CD14-positive monocyte (primary cell): Measurements from ENCODE around the gene FBF1. TPM values are rescaled to one million over a fixed set of nuclear protein-coding genes. Genes with fewer than 3 reads are reported as not detected.
A peak's percentile ranks its signal among the peaks of the same experiment; 100 is the strongest.

Experiments used
- DNase-seq, 3 donors: peaks; one replicate each; pipeline ENCODE4 v3.0.0-alpha.2; 2011 to 2022
- H2AFZ ChIP-seq: 2 replicates; pipeline ENCODE4 v1.6.0; 2012; ENCODE audit warnings: mild to moderate bottlenecking, low read depth, low read length, inconsistent platforms; ENCODE audit not compliant: insufficient read depth, poor library complexity, severe bottlenecking
- H3K27ac ChIP-seq, 2 donors: 1 replicate in 1 of 2; 2 replicates in 1 of 2; pipeline ENCODE4 v1.5.1; 2012 to 2013; ENCODE audit warnings: low read length in 2 of 2, control low read depth in 1 of 2, inconsistent platforms in 1 of 2, low read depth in 1 of 2, mild to moderate bottlenecking in 1 of 2
- H3K27me3 ChIP-seq, 2 donors: one replicate each; pipeline versions ENCODE4 v1.6.0 to v1.6.1; 2011 to 2013; ENCODE audit warnings: low read length in 2 of 2; ENCODE audit not compliant: control insufficient read depth in 2 of 2, insufficient read depth in 2 of 2
- H3K36me3 ChIP-seq, 2 donors: replicated peaks in 1 of 2; 1 replicate in 1 of 2; 2 replicates in 1 of 2; pipeline versions ENCODE4 v1.5.1 to v1.6.1; 2012 to 2013; ENCODE audit warnings: low read length in 2 of 2, control low read depth in 1 of 2, inconsistent platforms in 1 of 2, mild to moderate bottlenecking in 1 of 2; ENCODE audit not compliant: insufficient read depth in 2 of 2, control insufficient read depth in 1 of 2
- H3K4me1 ChIP-seq, 2 donors: 1 replicate in 1 of 2; 2 replicates in 1 of 2; pipeline versions ENCODE4 v1.5.1 to v1.6.1; 2012 to 2013; ENCODE audit warnings: low read length in 2 of 2, control low read depth in 1 of 2, inconsistent platforms in 1 of 2, mild to moderate bottlenecking in 1 of 2, moderate library complexity in 1 of 2; ENCODE audit not compliant: insufficient read depth in 2 of 2, control insufficient read depth in 1 of 2
- H3K4me2 ChIP-seq: replicated peaks from 2 replicates; pipeline ENCODE3; 2012; ENCODE audit warnings: low read length, moderate library complexity, mild to moderate bottlenecking; ENCODE audit not compliant: poor library complexity, severe bottlenecking; ENCODE audit errors: extremely low read depth
- H3K4me3 ChIP-seq, 3 experiments: fragments of 200-600 bp in 1 of 3; sonication (generic) in 1 of 3; replicated peaks in 1 of 3; 1 replicate in 2 of 3; 2 replicates in 1 of 3; pipeline ENCODE4 v1.5.1; 2011 to 2013; ENCODE audit warnings: low read length in 3 of 3, mild to moderate bottlenecking in 3 of 3, control low read depth in 2 of 3, low read depth in 2 of 3, inconsistent platforms in 1 of 3, moderate library complexity in 1 of 3
- H3K79me2 ChIP-seq: 2 replicates; pipeline ENCODE4 v1.6.0; 2012; ENCODE audit warnings: mild to moderate bottlenecking, control low read depth, inconsistent platforms, low read length, moderate library complexity; ENCODE audit not compliant: insufficient read depth
- H3K9ac ChIP-seq: 2 replicates; pipeline ENCODE4 v1.6.0; 2017; ENCODE audit warnings: low read length, mild to moderate bottlenecking; ENCODE audit not compliant: insufficient read depth, poor library complexity, severe bottlenecking
- H3K9me3 ChIP-seq, 2 donors: replicated peaks in 1 of 2; 1 replicate in 1 of 2; 2 replicates in 1 of 2; pipeline versions ENCODE4 v1.5.1 to v1.6.1; 2012 to 2013; ENCODE audit warnings: low read length in 2 of 2, control low read depth in 1 of 2; ENCODE audit not compliant: control insufficient read depth in 1 of 2, insufficient read depth in 1 of 2
- H4K20me1 ChIP-seq: 2 replicates; pipeline ENCODE4 v1.6.0; 2012; ENCODE audit warnings: mild to moderate bottlenecking, low read length, control low read depth, moderate library complexity; ENCODE audit not compliant: insufficient read depth
- H3K27ac Mint-ChIP-seq, 7 donors: one replicate each; pipeline ENCODE4 v1.8.0; 2020; ENCODE audit warnings: mild to moderate bottlenecking in 7 of 7, mixed read lengths in 7 of 7, moderate library complexity in 6 of 7, inconsistent platforms in 2 of 7
- H3K27me3 Mint-ChIP-seq, 3 donors: one replicate each; pipeline ENCODE4 v1.8.0; 2021 to 2022; ENCODE audit warnings: low read depth in 3 of 3, mild to moderate bottlenecking in 3 of 3, mixed read lengths in 3 of 3, moderate library complexity in 3 of 3, inconsistent platforms in 1 of 3
- H3K36me3 Mint-ChIP-seq, 2 donors: one replicate each; pipeline ENCODE4 v1.8.0; 2020; ENCODE audit warnings: mixed read lengths in 2 of 2, inconsistent platforms in 1 of 2, mild to moderate bottlenecking in 1 of 2
- H3K4me1 Mint-ChIP-seq: one replicate; pipeline ENCODE4 v1.8.0; 2020; ENCODE audit warnings: mild to moderate bottlenecking, mixed read lengths
- H3K4me3 Mint-ChIP-seq, 2 donors: one replicate each; pipeline ENCODE4 v1.8.0; 2020; ENCODE audit warnings: mild to moderate bottlenecking in 2 of 2, mixed read lengths in 2 of 2, moderate library complexity in 1 of 2
- H3K9me3 Mint-ChIP-seq, 7 donors: one replicate each; pipeline ENCODE4 v1.8.0; 2020 to 2022; ENCODE audit warnings: mixed read lengths in 7 of 7, mild to moderate bottlenecking in 6 of 7, moderate library complexity in 6 of 7, inconsistent platforms in 2 of 7
- WGBS: methylation state at CpG from one replicate; pipeline ENCODE4 v1.1.5; 2013; ENCODE audit warnings: missing lambda C conversion rate; ENCODE audit not compliant: insufficient coverage; 5-methylcytosine and 5-hydroxymethylcytosine counted together
- intact Hi-C, 2 donors: fragments of 100-400 bp; cut with micrococcal nuclease; formaldehyde crosslinking; loops; one replicate each; pipeline versions ENCODE4 v1.15.0 to v1.15.1; 2023
- polyA plus RNA-seq, 3 donors: library from polyadenylated mRNA; depleted of rRNA in 1 of 3; unstranded in 2 of 3; stranded (reverse) in 1 of 3; fragments of 300-500 nt in 2 of 3; fragments of >200 nt in 1 of 3; fragmentation: Illumina TruSeq in 2 of 3; gene quantifications; 1 replicate in 2 of 3; 2 replicates in 1 of 3; pipeline ENCODE4 v1.2.3, GENCODE V29; 2012 to 2021
- TF ChIP-seq, protein P1 (sequence below): fragments of 200-600 bp; IDR thresholded peaks from one replicate; pipeline ENCODE4 v1.8.0; 2022; ENCODE audit warnings: antibody characterized with exemption, mild to moderate bottlenecking

Gene FBF1
- polyA plus RNA-seq, 3 donors, result 0.32 to 4.4 (median 0.62) TPM

DNA sequence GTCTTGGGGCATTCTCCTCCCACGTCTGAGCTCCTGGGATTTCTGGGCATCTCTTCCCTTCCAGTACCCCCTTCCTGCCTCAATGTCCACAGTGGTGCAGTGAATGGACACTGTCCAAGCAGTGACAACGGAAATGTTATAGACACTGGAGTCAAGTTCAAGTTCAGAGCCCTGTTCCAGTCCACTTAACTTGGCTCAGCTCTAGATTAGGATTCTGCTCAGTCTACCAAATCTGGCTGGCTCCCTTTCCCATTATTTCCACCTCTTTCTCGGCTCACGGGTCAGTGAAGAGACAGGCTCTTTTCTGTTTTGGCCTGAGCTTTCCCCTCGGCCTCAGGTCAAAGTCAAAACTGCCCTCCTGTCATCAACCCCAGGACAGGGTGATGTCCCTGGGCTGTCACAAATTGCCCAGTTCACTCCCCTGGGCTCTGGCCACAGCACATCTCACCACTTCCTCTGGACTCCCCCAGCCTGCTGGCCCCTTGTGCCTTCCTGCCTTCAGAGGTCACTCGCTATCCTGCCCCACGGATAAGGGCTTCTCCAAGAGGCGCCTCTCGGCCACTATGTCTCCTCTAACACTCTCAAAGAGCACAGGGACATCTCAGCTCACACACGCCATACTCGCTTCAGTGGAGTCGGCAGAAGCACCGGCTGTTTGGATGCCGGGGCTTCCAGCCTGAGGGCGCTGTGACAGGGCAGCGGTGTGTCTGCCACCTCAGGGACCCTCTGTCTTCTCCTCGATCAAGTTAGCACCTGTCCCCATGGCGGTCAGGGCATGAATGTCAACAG is 18.5 kb downstream of the FBF1 start:
- Histone ChIP-seq H2AFZ (no peak overlapping the region), H3K4me1 (peaks cover 0 to 4% of the 10 kb centered on the region in 2 donors), H4K20me1 (no peaks in the 10 kb centered on the region), H3K4me2 (no peak overlapping the region), H3K9me3 (no peaks in the 10 kb centered on the region), H3K36me3 (no peaks in the 10 kb centered on the region), H3K79me2 (no peaks in the 10 kb centered on the region), H3K27ac (no peak overlapping the region), H3K9ac (no peak overlapping the region), H3K27me3 (no peaks in the 10 kb centered on the region), H3K4me3 (no peak overlapping the region)
- 96% methylated on average over 17 of the region's 18 CpGs for WGBS
- Mint-ChIP-seq H3K4me3 (no peak overlapping the region), H3K36me3 (no peaks in the 10 kb centered on the region), H3K27ac (peak overlapping the region in 3 of 7 donors; percentile 47 to 55 (median 49)), H3K4me1 (peaks cover 4% of the 10 kb centered on the region), H3K9me3 (no peaks in the 10 kb centered on the region), H3K27me3 (peaks cover 0 to 3% (median under 1%) of the 10 kb centered on the region in 3 donors)
- DNase-seq, result no peak
- TF ChIP-seq, protein P1, sequence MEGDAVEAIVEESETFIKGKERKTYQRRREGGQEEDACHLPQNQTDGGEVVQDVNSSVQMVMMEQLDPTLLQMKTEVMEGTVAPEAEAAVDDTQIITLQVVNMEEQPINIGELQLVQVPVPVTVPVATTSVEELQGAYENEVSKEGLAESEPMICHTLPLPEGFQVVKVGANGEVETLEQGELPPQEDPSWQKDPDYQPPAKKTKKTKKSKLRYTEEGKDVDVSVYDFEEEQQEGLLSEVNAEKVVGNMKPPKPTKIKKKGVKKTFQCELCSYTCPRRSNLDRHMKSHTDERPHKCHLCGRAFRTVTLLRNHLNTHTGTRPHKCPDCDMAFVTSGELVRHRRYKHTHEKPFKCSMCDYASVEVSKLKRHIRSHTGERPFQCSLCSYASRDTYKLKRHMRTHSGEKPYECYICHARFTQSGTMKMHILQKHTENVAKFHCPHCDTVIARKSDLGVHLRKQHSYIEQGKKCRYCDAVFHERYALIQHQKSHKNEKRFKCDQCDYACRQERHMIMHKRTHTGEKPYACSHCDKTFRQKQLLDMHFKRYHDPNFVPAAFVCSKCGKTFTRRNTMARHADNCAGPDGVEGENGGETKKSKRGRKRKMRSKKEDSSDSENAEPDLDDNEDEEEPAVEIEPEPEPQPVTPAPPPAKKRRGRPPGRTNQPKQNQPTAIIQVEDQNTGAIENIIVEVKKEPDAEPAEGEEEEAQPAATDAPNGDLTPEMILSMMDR, result no peak
- intact Hi-C loops, result no loop called here

DNA sequence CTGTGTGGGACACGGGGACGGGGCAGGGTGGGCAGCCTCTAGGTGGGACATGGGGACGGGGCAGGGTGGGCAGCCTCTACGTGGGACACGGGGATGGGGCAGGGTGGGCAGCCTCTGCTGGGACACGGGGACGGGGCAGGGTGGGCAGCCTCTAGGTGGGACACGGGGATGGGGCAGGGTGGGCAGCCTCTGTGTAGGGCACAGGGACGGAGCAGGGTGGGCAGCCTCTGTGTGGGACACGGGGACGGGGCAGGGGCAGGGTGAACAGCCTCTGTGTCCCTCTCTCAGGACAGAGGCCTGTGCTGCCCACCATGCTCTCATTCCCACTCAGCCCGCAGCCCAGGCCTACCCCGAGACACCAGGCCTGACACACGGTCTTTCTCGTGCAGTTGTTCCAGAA is 19.2 kb downstream of the FBF1 start:
- H4K20me1 ChIP-seq, result no peaks in the 10 kb centered on the region
- no peak overlapping the region for H3K27ac ChIP-seq
- TF ChIP-seq, protein P1, result no peak
- H3K9me3 ChIP-seq, result no peaks in the 10 kb centered on the region
- Mint-ChIP-seq H3K4me3 (no peak overlapping the region), H3K36me3 (no peaks in the 10 kb centered on the region), H3K27me3 (peaks cover 1 to 3% (median 2%) of the 10 kb centered on the region in 3 donors), H3K4me1 (no peaks in the 10 kb centered on the region), H3K9me3 (no peaks in the 10 kb centered on the region), H3K27ac (no peak overlapping the region)
- H3K36me3 ChIP-seq, result no peaks in the 10 kb centered on the region
- H3K9ac ChIP-seq, result no peak overlapping the region
- H3K4me2 ChIP-seq, result no peak overlapping the region
- H2AFZ ChIP-seq, result no peak overlapping the region
- WGBS, result 99% methylated on average over 15 of the region's 15 CpGs
- H3K4me1 ChIP-seq, result no peaks in the 10 kb centered on the region
- no peaks in the 10 kb centered on the region for H3K27me3 ChIP-seq
- intact Hi-C loops, result no loop called here
- H3K79me2 ChIP-seq, result no peaks in the 10 kb centered on the region
- no peak overlapping the region for H3K4me3 ChIP-seq
- DNase-seq, result no peak
